ENCODE results near the gene CDC25C.
"Not testable (repeated sequence)": the region's sequence is repeated elsewhere in the genome, so short reads cannot be mapped to it uniquely, and the experiment has no call there.

The CDC25C gene

DNA sequence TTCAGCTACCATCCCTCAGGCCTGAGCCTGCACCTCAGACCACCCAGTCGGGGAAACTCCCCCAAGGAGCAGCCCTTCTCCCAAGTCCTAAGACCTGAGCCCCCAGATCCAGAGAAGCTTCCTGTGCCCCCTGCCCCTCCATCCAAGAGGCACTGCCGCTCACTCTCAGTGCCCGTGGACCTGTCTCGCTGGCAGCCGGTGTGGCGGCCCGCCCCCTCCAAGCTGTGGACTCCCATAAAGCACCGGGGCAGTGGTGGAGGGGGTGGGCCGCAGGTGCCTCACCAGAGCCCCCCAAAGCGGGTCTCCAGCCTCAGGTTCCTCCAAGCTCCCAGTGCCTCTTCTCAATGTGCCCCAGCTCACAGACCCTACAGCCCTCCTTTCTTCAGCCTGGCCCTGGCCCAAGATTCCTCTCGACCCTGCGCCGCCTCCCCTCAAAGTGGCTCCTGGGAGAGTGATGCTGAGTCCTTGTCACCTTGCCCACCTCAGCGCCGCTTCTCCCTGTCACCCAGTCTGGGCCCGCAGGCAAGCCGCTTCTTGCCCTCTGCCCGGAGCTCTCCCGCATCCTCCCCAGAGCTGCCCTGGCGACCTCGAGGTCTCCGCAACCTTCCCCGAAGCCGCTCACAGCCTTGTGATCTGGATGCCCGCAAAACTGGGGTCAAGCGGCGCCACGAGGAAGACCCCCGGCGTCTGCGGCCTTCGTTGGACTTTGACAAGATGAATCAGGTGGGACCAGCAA lies 13.5 kb upstream of the CDC25C start:
- FAIRE-seq, result no peak

- no peak for FAIRE-seq
These were observed 8.4 kb upstream of the CDC25C start for GRCh38 chr5:138340008-138340407.

DNA sequence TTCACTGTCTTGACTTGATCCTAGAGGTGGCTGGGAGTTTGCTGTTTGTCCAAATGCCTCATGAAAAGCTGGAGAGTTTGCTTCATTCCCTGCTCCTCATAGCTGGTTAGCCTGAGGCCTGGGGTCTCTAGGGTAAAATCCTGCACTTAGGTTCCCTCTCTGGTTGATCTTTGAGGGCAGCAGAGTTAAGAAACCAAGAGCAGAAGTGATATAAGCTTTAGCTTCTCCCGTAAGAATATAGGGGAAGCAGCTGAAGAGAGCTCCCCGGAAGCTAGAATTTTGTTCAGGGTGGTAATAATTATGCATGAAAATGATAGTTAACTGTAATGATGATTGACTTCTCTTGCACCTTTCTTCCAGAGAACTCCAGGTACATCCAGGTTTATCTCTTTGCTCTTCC lies 7.9 kb upstream of the CDC25C start:
- FAIRE-seq, result no peak

DNA sequence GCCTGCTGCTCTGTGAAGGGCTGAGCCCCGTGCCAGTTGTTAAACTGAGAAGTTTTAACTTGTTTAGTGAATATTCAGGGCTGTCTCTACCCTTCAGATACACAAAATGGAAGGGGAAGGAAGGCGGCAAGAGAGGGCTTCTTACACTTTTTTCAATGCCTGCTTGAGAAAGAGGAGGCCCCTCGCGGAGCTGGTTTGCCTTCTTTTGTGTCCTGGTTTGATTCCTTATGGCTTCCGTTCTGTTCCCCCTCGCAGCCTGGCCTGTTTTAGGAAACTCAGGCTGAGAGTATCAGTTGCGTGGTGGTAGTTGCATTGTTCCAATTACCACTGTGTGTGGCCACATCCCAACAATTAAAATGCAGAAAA lies 7.5 kb upstream of the CDC25C start:
- no peak for FAIRE-seq

- FAIRE-seq, result no peak
These were observed 6.9 kb upstream of the CDC25C start for GRCh38 chr5:138338411-138339090.

GRCh38 chr5:138337685-138338410 lies 6.2 kb upstream of the CDC25C start, which contains the start of gene FAM53C:
TSS of gene FAM53C (plus strand) at chr5:138338266. CDS start at chr5:138341336, 3,070 bp downstream.
- FAIRE-seq, result no peak

DNA sequence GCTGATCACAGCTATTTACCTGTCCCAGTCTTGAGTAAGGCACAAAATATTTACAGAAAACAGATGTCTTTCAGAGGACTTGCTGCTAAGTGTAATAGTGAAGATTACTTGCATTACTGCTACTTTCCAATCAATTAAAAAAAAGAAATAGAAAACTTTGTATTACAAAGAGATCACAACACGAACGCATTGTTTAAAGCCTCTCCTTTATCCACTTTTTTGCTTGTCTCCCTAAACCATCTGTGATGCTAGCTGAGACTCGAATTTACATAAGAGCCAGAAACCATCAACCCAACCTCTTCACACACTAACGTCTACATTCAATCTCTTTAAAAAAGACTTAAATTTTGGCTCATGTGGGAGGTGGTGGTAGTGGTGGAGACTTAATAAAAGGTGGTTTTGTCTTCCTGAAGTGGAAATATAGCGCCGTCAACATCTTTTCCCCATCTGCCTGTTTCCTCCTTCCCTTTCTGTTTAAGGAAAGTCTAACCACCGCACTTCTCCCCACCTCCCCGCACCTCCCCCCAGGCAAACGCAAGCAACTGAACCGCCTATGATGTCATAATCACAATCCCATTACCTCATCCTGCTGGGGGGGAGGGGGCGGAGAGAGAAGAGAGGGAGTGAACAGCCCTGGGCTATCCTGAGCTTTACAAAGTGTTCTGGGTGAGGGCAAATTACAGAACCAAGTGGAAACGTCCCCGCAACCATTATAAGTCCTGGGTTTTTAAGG lies 5.5 kb upstream of the CDC25C start:
- FAIRE-seq, result no peak

DNA sequence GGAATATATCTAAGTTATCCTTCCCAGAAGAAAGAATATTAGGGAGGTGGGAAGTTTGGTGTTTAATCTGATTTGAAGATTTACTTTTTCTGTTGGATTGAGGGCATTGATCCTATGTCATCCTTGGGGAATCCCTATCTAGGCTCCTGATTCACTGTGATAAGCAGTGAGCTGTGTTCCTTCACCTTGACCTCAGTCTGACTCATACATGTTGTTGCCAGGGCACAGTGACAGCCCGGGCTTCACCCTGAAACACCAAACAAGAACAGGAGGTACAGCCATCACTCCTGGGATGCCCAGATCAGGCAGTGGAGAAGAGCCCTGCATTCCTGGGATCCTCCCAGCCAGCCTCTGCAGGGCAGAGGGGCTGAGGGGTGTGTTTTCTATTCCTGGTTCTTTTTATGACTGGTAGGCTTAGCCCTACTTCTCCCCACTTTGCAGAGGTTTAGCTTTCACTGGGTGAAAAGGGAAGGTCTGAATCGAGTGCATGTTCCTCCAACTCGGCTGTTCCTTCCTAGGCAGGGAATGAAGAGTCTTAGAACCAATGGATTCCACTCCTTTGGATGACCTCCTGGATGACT lies 3.4 kb upstream of the CDC25C start:
- FAIRE-seq, result no peak

DNA sequence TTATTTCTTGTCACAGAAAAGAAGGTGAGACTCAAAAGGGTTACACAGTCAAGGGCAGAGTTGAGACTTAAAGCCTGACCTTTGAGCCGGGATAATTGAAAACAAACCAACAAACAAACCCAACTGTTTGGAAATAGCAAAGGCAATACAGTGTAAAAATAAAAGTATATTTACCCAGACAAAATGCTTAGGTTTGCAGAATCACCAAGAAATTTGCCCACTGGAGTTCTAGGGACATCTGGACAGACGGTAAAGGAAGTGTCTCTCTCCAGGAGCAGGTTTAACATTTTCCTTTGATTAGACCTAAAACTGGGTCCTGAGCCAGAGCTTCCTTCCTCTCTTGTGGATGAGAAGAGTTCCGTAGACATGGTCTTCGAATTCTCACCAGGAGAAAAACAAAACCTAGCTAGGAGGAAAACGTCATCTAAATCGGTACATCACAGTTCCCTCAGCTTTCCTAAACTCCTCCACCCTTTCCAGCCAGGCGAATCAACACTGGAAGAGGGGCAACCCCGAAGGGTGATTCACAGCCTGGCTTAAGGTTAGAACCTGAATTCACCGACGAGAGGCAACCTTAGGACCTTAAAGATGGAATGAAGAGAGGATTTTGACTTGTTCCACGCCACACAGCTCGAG lies 673 bp downstream of the CDC25C start:
- FAIRE-seq, result no peak

- not testable (repeated sequence) for FAIRE-seq
These were observed 13.4 kb downstream of the CDC25C start for GRCh38 chr5:138318211-138318610.

DNA sequence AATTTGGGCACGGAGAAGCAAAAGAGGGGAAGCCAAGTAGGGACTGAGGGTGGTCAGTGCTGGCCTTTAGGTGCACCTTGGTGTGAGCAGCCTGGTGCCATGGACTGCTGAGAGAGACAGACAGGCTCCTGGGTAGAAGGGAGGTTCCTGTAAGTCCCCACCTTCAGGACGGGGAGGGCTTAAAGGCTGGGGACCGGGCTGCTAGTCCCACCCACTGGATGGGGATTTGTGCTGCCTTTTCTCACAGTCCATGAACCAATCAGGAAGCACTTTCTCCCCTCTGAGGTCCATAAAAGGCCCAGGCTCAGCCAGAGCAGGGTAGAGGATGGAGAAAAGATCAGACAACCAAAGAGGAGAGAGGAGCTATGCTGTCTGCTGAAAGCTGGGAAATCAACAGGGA lies 15.2 kb downstream of the CDC25C start:
- no peak for FAIRE-seq

GRCh38 chr5:138315751-138316278 lies 15.8 kb downstream of the CDC25C start:
- no peak for FAIRE-seq

DNA sequence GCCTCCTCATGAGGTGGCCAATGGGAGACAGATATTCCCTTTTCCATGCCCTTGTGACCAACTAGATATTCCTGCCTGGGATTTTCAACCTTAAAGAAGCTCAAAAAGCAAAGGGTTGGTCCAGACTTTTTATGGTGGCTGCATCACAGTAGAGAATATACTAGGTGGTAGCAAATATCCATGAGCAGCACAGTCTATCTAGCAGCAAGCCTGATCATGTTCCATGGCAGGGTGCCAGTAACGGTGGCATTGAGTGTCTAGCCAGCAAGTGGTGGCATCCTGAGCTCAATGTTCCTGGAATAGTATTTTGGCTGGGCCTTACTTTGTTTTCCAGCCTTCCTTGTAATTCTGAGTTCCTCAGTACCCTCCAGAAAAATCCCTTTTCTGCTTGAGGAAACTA lies 25.8 kb downstream of the CDC25C start:
- FAIRE-seq, result no peak

DNA sequence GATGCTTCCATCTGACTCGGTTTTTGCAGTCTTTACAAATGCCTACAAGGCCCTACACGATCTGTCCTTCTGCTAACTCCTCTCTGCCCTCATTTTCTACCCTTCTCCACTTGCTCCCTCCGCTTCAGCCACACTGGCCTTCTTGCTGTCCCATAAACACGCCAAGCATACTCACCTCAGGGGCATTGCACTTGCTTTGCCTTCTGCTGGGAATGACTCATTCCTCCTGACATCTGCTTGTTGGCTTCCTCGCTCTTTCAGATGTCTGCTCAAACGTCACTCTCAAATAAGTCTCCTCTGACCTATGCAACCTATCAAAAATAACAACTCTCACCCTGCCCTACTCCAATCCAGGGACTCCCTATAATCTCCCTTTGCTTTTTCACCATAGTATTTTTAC lies 28.2 kb downstream of the CDC25C start:
- no peak for FAIRE-seq

- no peak for FAIRE-seq
These were observed 42.3 kb downstream of the CDC25C start for GRCh38 chr5:138289296-138289695.

- no peak for FAIRE-seq
These were observed 44.4 kb downstream of the CDC25C start for GRCh38 chr5:138287246-138287645.

- no peak for FAIRE-seq
These were observed 48.5 kb downstream of the CDC25C start for GRCh38 chr5:138282920-138283742.

DNA sequence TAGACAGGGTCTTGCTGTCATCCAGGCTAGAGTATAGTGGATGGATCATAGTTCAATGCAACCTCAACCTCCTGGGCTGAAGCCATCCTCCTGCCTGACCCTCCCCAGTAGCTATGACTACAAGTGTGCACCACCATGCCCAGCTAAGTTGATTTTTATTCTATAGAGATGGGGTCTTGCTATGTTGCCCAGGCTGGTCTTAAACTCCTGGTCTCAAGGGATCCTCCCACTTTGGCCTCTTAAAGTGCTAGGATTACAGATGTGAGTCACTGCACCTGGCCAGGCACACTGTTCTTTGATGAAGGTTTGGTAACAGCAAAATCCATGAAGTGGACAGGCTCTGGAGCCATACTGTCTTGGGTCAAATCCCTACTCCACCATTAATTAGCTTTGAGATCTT lies 50.7 kb downstream of the CDC25C start:
- FAIRE-seq, result no peak

DNA sequence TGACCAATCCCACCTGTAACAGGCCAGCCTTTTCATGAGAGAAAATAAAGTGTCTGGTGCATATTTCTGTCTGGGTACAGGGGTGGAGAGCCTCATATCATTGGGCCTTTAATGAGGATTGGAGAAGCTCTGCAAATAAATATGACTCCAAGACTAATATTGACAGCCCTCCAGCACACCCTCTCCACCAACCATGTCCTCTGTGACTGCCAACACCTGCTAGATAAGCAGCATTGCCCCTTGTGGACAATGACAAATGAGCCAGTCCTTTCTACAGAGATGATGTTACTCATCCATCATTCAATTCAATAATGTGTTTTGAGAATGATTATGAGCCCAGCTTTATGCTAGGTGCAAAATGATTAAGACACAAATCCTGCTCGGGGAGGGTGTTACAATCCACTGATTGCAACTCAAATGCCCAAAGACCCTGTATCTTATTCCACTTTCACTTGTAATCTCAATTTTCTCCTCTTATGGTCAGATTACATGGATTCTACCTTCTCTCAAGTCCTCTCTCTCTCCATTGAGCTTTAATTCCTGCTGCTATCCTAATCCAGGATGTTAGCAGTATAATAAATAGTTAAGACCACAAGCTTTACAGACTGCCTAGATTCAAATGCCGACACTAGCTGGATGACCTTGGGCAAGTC lies 55.1 kb downstream of the CDC25C start:
- FAIRE-seq, result no peak

GRCh38 chr5:138275895-138276294 lies 55.7 kb downstream of the CDC25C start:
- no peak for FAIRE-seq

- FAIRE-seq, result no peak
These were observed 56.2 kb downstream of the CDC25C start for GRCh38 chr5:138275379-138275782.
